OCI-LY3 (cell line): ENCODE data around the gene HS6ST1.
"Not testable (repeated sequence)": the region's sequence is repeated elsewhere in the genome, so short reads cannot be mapped to it uniquely, and the experiment has no call there.

ENCODE experiments used
- CTCF ChIP-seq: fragments of 200-600, 300-600 bp; sonication (generic); IDR thresholded peaks from 2 replicates; pipeline ENCODE4 v1.5.1; 2014; ENCODE audit warnings: antibody characterized with exemption, low read length, low read depth
- EZH2phosphoT487 ChIP-seq: fragments of 200-600 bp; shearing (Covaris generic); IDR thresholded peaks from 2 replicates; pipeline ENCODE4 v1.6.1; 2018; ENCODE audit warnings: antibody characterized with exemption, mixed run types, low read depth

DNA sequence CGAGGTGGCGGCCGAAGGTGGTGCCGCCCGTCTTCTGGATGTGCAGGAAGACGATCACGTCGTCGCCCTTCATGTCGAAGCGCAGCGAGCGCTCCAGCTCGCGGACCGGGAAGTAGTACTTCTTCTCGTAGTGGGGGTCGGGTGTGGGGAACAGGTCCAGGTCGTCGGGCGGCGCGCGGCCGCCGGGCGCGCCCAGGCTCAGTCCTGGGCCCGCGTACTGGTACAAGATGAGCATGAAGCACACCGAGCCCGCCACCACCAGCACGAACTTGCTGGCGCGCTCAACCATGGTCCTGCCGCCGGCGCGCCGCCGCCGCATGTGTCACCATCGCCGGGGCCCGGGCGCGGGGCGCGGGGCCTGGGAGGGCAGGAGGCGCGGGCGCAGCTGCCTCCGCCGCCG lies 423 bp downstream of the HS6ST1 start:
- TF ChIP-seq CTCF, EZH2phosphoT487: not testable (repeated sequence)
